ENCODE results near the gene DDX49. TPM values are rescaled to one million over a fixed set of nuclear protein-coding genes. Genes with fewer than 3 reads are reported as not detected.
"Not testable (repeated sequence)": the region's sequence is repeated elsewhere in the genome, so short reads cannot be mapped to it uniquely, and the experiment has no call there.

DDX49 gene
- total RNA-seq, 1 experiment from 2014 or later, result 120 TPM

- no TSS peak for BruUV-seq (replicated peaks)
- Histone ChIP-seq H4K20me1 (ENCODE audit: low read length) (no peaks in the 10 kb centered on the region), H3K9me2 (replicated peaks; ENCODE audit: low read length) (no peaks in the 10 kb centered on the region), H3K4me1 (ENCODE audit: insufficient read depth, low read length) (no peaks in the 10 kb centered on the region), H3K9me3 (ENCODE audit: low read length) (no peaks in the 10 kb centered on the region), H3K4me3 (ENCODE audit: low read length) (no peak overlapping the region), H3K27ac (ENCODE audit: low read length) (no peak overlapping the region), H3K79me2 (ENCODE audit: low read length) (no peaks in the 10 kb centered on the region), H3K9ac (ENCODE audit: low read length) (no peak overlapping the region), H3K36me3 (ENCODE audit: low read depth, low read length) (peaks cover 7% of the 10 kb centered on the region; the same call in 1 of the 2 replicates), H2AFZ (ENCODE audit: low read length) (no peak overlapping the region), H3K4me2 (ENCODE audit: low read length) (no peak overlapping the region), H3K27me3 (ENCODE audit: low read length) (no peaks in the 10 kb centered on the region), H3F3A (ENCODE audit: low read length, unreplicated experiment) (no peaks in the 10 kb centered on the region)
- ChIA-PET POLR2A (ENCODE audit: unreplicated experiment) (no interaction called here), CTCF (no interaction called here)
- no peak for ATAC-seq
- intact Hi-C loops (cut with micrococcal nuclease), result no loop called here
- no peak for DNase-seq
- TF ChIP-seq EZH2 (IDR thresholded peaks at IDR 0.05; ENCODE audit: low read length, unreplicated experiment), result no peak
- TF ChIP-seq CTCF (conservative IDR thresholded peaks at IDR 0.05; ENCODE audit: low read depth, low read length), result no peak
- no peak for TF ChIP-seq EZH2phosphoT487 (IDR thresholded peaks at IDR 0.05; ENCODE audit: borderline replicate concordance, low read length)
These were observed 18.0 kb upstream of the DDX49 start for GRCh38 chr19:18901491-18901890.

GRCh38 chr19:18902519-18902918 is 17.0 kb upstream of the DDX49 start:
- H3K9ac ChIP-seq (ENCODE audit: low read length); H3K36me3 ChIP-seq (ENCODE audit: low read depth, low read length); ATAC-seq; intact Hi-C loops (cut with micrococcal nuclease); H3K27ac ChIP-seq (ENCODE audit: low read length); BruUV-seq (replicated peaks); H3K9me2 ChIP-seq (replicated peaks; ENCODE audit: low read length); H2AFZ ChIP-seq (ENCODE audit: low read length); H3K4me3 ChIP-seq (ENCODE audit: low read length); H3K4me1 ChIP-seq (ENCODE audit: insufficient read depth, low read length); H3K27me3 ChIP-seq (ENCODE audit: low read length); DNase-seq; H3F3A ChIP-seq (ENCODE audit: low read length, unreplicated experiment); H3K79me2 ChIP-seq (ENCODE audit: low read length); H3K9me3 ChIP-seq (ENCODE audit: low read length); POLR2A ChIA-PET (ENCODE audit: unreplicated experiment); H3K4me2 ChIP-seq (ENCODE audit: low read length); H4K20me1 ChIP-seq (ENCODE audit: low read length); CTCF ChIA-PET: not testable (repeated sequence)

GRCh38 chr19:18903156-18904037 is 16.1 kb upstream of the DDX49 start:
- intact Hi-C loops (cut with micrococcal nuclease), result no loop called here
- H3K4me3 ChIP-seq (ENCODE audit: low read length), result no peak overlapping the region
- ChIA-PET POLR2A (ENCODE audit: unreplicated experiment) (no interaction called here), CTCF (no interaction called here)
- no peak for ATAC-seq
- H3K4me2 ChIP-seq (ENCODE audit: low read length), result no peak overlapping the region
- no peak overlapping the region for H3K9ac ChIP-seq (ENCODE audit: low read length)
- DNase-seq, result no peak
- H3K79me2 ChIP-seq (ENCODE audit: low read length), result no peaks in the 10 kb centered on the region
- H3K4me1 ChIP-seq (ENCODE audit: insufficient read depth, low read length), result no peaks in the 10 kb centered on the region
- no peaks in the 10 kb centered on the region for H3K27me3 ChIP-seq (ENCODE audit: low read length)
- H3K27ac ChIP-seq (ENCODE audit: low read length), result no peak overlapping the region
- H3K9me3 ChIP-seq (ENCODE audit: low read length), result no peaks in the 10 kb centered on the region
- BruUV-seq (replicated peaks), result no TSS peak
- no peak for TF ChIP-seq CTCF (conservative IDR thresholded peaks at IDR 0.05; ENCODE audit: low read depth, low read length)
- TF ChIP-seq EZH2phosphoT487 (IDR thresholded peaks at IDR 0.05; ENCODE audit: borderline replicate concordance, low read length), result no peak
- TF ChIP-seq EZH2 (IDR thresholded peaks at IDR 0.05; ENCODE audit: low read length, unreplicated experiment), result no peak
- no peaks in the 10 kb centered on the region for H3K9me2 ChIP-seq (replicated peaks; ENCODE audit: low read length)
- H4K20me1 ChIP-seq (ENCODE audit: low read length), result no peaks in the 10 kb centered on the region
- no peak overlapping the region for H2AFZ ChIP-seq (ENCODE audit: low read length)
- H3F3A ChIP-seq (ENCODE audit: low read length, unreplicated experiment), result no peaks in the 10 kb centered on the region
- peaks cover 7% of the 10 kb centered on the region; the same call in 1 of the 2 replicates for H3K36me3 ChIP-seq (ENCODE audit: low read depth, low read length)
